ENCODE results near the gene ZBTB12.
"Not testable (repeated sequence)": the region's sequence is repeated elsewhere in the genome, so short reads cannot be mapped to it uniquely, and the experiment has no call there.

ZBTB12 gene

GRCh38 chr6:31901953-31902643, at the start of gene ZBTB12:
ZBTB12 (minus strand) TSS chr6:31902086; CDS start chr6:31901305, 781 bp downstream.
- DNase-seq, result peak; percentile 87

DNA sequence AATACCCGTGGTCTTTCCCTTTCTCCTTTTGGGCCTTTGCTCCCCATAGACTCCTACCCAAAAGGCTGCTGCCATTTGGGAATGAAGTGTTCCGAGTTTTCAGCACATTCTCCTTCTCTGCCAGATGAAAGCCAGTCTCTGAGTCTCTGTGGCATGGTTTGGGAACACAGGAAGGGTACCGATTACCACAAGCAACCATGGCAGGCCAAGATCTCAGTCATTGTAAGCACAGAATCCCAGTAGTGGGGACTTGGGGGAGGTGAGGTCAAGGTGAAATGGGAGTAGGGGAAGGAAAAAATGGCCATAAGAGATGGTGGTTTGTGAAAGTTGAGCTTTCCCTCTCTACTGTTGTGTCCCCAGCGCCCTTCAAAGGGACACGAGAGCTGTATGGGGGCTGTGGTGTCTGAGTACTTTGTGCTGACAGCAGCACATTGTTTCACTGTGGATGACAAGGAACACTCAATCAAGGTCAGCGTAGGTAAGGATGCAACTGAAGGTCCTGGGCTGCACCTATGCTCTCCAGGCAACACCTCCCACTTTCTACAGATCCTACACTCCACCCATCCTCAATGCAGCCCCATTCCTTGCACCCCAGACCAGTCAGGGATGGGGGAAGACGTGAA, 48.2 kb upstream of the ZBTB12 start:
- no peak for DNase-seq

GRCh38 chr6:31948753-31949413, 47.0 kb upstream of the ZBTB12 start:
- no peak for DNase-seq

DNA sequence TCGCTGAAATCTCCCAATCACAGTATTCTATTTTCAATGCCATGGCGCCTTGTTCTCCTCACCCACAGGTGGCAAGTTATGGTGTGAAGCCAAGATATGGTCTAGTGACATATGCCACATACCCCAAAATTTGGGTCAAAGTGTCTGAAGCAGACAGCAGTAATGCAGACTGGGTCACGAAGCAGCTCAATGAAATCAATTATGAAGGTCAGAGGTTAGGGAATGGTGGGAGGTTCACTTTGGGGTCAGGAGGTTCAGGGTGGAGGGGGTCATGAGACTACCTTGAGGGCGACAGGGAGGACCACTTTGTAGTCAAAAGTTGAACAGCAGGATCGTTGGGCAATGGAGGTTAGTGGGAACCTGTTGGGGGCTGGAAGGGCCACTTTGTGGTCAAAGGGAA, 46.4 kb upstream of the ZBTB12 start:
- DNase-seq, result no peak

- no peak for DNase-seq
These were observed 46.0 kb upstream of the ZBTB12 start for GRCh38 chr6:31947864-31948263.

DNA sequence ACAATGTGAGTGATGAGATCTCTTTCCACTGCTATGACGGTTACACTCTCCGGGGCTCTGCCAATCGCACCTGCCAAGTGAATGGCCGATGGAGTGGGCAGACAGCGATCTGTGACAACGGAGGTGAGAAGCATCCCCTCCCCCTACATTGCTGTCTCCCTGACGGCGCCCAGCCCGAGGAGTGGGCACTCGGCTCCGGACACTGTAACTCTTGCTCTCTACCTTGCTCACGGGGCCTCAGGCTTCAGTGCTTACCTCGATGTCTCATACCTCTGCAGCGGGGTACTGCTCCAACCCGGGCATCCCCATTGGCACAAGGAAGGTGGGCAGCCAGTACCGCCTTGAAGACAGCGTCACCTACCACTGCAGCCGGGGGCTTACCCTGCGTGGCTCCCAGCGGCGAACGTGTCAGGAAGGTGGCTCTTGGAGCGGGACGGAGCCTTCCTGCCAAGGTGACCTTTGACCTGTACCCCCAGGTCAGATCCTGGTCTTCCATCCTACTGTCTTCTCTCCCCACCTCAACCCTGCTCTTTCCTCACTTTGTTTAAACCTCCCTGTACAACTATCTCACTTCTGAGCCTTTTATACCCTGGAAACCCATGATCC, 45.3 kb upstream of the ZBTB12 start:
- no peak for DNase-seq

GRCh38 chr6:31946370-31946885, 44.5 kb upstream of the ZBTB12 start:
- no peak for DNase-seq

DNA sequence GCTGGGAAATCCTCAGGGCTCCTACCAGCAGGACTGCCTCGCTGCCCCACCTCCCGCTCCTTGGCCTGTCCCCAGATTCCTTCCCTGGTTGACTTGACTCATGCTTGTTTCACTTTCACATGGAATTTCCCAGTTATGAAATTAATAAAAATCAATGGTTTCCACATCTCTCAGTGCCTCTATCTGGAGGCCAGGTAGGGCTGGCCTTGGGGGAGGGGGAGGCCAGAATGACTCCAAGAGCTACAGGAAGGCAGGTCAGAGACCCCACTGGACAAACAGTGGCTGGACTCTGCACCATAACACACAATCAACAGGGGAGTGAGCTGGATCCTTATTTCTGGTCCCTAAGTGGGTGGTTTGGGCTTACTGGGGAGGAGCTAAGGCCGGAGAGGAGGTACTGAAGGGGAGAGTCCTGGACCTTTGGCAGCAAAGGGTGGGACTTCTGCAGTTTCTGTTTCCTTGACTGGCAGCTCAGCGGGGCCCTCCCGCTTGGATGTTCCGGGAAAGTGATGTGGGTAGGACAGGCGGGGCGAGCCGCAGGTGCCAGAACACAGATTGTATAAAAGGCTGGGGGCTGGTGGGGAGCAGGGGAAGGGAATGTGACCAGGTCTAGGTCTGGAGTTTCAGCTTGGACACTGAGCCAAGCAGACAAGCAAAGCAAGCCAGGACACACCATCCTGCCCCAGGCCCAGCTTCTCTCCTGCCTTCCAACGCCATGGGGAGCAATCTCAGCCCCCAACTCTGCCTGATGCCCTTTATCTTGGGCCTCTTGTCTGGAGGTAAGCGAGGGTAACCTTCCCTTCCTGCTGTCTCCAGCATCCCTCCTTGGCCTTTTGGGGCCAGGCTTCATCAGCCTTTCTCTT, 43.9 kb upstream of the ZBTB12 start, which contains the start of gene CFB:
Gene CFB (plus strand): TSS at position 589 of the 863 bp plus-strand sequence. CDS start 127 bp downstream, at position 716.
- no peak for DNase-seq

DNA sequence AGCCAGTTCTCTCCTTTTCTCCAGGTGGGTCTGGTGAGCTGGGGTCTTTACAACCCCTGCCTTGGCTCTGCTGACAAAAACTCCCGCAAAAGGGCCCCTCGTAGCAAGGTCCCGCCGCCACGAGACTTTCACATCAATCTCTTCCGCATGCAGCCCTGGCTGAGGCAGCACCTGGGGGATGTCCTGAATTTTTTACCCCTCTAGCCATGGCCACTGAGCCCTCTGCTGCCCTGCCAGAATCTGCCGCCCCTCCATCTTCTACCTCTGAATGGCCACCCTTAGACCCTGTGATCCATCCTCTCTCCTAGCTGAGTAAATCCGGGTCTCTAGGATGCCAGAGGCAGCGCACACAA, 43.2 kb upstream of the ZBTB12 start:
- DNase-seq, result no peak

DNA sequence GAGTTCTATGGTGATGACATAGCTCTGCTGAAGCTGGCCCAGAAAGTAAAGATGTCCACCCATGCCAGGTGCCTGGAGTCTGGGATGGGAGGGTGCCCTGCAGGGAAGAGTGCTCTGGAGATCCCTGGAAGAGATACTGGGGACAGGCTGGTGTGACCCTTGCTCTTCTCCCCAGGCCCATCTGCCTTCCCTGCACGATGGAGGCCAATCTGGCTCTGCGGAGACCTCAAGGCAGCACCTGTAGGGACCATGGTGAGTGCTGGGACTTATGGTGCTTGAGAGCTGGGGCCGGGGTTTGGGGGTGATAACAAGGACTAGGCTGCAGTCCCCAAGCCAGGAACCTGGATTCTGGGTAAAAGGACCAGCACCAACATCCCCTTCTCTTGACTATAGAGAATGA, 41.9 kb upstream of the ZBTB12 start:
- DNase-seq, result no peak

DNA sequence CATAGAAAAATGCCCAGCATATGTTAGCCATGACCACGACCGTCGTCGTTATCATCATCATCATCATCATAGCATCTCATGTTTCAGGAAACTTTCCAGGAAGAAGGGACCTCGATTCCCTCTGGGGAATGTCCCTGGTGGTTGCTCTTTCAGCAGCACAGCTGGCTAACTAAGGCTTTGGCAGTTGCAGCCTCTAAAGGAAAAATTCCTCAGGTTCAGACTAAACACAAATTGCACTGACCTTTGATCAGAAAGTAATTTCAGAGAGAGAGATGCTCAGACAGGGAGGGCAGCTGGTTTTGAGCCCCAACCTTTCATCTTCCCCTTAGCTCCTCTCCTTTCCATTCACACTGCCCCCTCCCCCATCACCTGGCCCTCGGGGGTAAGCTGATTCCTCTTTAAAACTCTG, 38.4 kb upstream of the ZBTB12 start:
- DNase-seq, result no peak

DNA sequence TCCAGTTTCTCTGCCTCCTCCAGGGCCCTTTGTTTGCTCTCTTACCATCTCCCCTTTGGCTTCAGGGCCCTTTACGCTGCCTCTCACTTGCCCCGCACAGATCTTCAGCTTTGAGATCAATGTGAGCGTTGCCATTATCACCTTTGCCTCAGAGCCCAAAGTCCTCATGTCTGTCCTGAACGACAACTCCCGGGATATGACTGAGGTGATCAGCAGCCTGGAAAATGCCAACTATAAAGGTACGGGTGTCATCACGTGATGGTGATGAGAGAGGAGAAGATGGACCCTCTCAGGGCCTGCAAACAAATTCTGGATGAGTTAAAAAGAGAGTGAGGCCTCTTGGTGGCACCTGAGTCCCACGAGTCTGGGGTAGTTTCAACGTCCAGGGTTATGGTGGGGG, 33.9 kb upstream of the ZBTB12 start:
- no peak for DNase-seq

DNA sequence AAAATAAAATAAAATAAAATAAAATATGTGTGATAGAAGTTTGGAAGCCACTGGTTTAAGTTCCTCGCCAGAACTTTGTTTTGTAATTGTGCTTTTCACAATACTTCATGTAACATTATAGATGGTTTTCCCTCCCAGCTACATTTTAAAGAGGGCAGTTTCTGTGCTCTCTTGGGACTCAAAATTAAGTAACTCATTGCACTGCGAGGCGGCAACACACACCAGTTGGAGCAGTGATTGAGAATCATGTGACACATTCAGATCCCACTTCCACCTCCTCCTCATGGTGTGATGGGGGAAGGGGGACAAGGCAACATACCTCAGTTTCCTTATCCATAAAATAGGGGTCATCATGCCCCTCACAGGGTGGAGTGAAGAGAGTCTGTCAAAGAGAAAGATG, 33.1 kb upstream of the ZBTB12 start:
- DNase-seq, result no peak

- DNase-seq, result no peak
These were observed 31.7 kb upstream of the ZBTB12 start for GRCh38 chr6:31933537-31933936.

- not testable (repeated sequence) for DNase-seq
These were observed 30.3 kb upstream of the ZBTB12 start for GRCh38 chr6:31932137-31932536.

GRCh38 chr6:31930962-31931361, 29.1 kb upstream of the ZBTB12 start:
- DNase-seq, result no peak

DNA sequence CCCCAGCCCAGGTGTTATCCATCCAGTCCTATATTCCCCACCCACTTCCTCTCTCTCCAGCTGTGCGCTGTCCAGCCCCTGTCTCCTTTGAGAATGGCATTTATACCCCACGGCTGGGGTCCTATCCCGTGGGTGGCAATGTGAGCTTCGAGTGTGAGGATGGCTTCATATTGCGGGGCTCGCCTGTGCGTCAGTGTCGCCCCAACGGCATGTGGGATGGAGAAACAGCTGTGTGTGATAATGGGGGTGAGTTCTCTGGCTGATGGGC, 26.7 kb upstream of the ZBTB12 start:
- no peak for DNase-seq

DNA sequence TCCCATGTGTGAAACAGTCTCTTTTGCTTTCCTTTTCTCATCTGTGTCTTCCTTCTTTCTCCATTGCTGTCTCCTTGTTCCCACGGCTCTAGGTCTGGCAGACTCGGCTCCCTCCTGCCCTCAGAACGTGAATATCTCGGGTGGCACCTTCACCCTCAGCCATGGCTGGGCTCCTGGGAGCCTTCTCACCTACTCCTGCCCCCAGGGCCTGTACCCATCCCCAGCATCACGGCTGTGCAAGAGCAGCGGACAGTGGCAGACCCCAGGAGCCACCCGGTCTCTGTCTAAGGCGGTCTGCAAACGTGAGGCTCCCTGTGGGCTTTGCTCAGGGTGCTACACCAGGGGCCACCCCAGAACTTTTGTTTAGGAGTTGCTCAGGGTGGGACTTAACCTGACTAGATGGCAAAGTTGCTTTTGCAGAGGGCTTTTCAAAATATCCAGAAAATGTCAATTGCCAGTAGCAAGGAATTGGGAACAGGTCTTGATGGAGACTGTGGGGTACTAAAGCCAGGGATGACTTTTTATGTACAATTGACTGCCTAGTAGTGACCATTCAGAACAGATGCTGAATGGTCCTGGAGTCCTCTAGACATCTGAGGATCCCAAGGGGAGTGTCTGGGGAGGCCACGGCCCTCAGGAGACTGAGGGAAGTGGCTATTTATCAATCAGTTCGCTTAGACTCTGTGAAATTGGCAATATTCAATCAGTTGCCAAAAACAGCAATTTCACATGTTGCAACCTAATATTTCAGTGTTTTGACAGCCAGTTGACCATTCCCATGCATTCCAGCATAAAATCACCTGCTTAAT, 26.2 kb upstream of the ZBTB12 start:
- no peak for DNase-seq

DNA sequence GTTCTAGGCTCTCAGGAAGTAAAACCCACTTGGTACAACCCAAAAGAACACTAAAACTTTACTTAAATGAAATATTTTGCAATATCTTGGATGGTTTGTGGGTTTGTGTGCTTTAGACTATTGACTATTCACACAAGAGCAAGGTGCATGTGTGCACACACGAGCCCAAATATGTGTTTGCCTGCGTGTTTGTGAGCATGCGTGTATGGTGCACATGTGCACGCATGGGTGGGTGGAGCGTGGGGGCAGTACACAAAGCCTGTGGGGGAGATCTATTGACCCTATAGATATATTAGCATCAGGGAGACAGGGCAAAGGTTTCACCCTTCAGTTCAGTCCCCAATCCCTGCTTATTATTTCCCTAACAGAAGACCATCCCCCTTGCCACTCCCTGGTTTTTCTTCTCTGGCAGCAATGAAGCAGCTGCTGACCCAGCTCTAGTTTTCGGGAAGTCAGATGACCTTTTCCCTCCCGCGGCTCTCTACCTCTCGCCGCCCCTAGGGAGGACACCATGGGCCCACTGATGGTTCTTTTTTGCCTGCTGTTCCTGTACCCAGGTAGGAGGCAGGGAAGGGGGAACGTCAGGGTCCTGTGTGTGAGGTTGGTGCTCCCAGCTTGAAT, 25.5 kb upstream of the ZBTB12 start, which contains the start of gene C2:
Gene C2 (plus strand): TSS at position 476 of the 621 bp plus-strand sequence. CDS start 36 bp downstream, at position 512.
- DNase-seq, result no peak

DNA sequence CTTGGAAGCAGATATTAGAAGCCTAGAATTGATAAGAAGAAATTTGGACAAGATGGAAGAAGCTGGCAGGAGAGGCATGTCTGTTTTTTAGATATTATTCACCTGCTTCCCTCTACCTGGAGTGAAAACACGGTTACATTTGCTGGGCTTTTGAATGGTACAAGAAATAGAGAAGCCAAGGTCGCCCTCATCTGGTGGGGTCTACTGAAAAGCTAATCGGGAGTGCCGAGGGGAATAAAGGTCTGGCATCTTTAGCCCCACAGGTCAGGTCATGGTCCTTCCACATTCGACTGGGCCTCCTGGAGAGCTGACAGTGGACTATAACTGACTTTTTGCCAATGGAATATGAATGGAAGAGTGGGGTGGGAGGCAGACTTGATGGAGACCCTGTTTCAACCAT, 21.1 kb upstream of the ZBTB12 start:
- no peak for DNase-seq

DNA sequence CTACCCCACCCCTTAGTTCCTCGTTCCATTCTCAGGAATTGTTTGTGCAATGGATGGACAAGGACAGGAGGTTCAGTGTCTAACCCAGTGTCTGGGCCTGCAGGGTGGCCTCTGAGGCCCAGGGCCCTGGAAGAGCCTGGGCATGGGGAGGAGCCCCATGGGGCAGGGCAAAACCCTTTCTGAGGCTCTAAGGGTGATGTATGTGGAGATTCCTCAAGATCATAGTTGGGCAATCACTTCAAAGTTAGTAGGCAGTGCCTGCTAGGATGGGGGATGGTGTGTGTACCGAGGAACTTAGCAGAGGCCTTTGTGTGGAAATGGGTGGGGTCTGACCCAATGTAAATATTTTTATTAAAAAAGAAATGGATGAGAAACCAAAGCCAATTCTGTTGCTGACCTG, 18.9 kb upstream of the ZBTB12 start:
- DNase-seq, result no peak
